HuH-7.5 (cell line): ENCODE results near the gene BRCA2.
"Not testable (repeated sequence)": the region's sequence is repeated elsewhere in the genome, so short reads cannot be mapped to it uniquely, and the experiment has no call there.

Source experiments
- DNase-seq: peaks from one replicate; pipeline ENCODE4 v3.0.0; 2011; ENCODE audit warnings: low spot score

Gene BRCA2

DNA sequence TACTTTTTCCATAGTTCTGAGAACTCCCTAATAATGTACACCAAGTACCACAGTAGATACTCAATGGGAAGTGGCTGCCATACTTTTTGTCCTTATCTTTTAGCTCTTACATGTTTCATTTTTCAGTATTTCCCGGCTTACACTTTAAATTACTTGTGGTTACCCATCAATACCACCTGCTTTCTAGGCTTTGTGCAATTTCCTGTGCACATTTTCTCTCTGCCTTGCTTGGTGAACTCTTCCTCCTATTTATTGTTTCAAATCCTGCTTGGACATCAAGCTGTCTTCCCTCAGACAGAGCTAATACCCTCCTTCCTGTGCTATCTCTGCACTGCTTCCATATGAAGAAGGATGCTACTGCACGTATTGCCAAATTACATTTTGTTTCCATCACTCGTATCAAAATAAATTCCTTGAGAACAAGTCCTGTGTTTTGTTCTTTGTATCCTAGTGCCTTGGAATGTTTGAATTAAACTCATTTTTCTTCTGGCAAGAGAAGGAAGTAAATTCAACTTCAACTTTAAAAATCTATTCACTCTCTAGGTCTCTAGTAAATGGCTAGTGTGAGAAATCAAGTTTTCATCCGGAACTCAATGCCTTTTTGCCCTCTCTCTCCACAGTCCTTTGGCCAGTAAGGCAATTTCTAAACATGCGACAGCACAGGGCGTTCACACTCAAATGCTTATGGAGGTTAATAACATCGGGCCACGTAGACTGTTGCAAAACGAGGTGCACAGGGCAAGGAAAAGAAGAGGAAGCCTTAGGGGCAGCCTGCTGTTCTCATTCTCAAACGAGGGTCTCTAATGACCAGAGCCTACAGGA lies 5.8 kb upstream of the BRCA2 start:
- DNase-seq, result no peak

DNA sequence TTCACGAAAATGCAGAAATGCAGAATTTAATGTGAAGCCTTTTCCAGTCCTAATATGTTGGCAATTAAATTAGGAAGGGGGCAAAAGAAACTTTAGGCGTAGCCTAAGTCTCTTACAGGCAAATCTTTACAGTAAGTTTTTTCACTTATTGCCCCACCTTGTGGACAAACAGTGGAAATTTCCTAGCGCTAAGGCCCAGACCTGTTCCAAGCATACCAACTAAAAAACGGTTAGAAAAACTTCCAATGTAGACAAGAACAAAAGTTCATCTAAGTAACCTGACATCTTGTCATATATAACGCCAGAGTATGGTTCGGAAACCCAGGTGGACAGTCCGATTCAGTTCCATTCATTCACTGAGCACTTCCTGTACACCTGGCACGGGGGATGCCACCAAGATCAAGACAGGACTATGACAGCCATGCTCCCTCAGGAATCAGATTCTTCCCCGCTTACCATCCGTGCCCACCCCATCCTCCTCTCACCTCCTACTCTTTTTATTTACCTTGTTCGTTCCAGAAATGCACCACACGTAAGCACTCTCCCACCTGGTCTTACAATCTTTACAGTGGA lies 5.1 kb upstream of the BRCA2 start:
- DNase-seq, result peak; percentile 29

- DNase-seq, result no peak
Observed at GRCh38 chr13:32311188-32311897, 4.0 kb upstream of the BRCA2 start.

DNA sequence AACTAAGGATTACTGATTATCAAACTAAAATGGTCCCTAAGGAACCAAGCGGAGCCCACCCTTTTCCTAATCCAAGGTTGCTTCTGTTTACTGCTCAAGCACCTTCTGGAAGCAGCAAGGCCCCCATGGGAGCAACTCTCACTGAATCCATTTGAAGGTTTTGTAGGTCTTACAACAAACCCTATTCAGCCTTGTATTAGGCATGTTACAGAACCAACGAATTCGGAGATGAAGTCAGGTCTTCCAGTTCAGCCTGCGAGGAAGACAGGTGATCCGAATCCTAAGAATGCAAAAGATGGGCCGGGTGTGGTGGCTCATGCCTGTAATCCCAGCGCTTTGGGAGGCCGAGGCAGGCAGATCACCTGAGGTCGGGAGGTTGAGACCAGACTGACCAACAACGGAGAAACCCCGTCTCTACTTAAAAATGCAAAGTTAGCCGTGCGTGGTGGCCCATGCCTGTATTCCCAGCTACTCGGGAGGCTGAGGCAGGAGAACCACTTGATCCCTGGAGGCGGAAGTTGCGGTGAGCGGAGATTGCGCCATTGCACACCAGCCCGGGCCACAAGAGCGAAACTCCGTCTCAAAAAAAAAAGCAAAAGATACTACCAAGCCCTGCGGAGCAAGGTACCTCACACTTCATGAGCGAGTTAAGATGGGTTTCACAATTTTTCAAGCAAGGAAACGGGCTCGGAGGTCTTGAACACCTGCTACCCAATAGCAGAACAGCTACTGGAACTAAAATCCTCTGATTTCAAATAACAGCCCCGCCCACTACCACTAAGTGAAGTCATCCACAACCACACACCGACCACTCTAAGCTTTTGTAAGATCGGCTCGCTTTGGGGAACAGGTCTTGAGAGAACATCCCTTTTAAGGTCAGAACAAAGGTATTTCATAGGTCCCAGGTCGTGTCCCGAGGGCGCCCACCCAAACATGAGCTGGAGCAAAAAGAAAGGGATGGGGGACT lies 754 bp upstream of the BRCA2 start:
- DNase-seq, result peak; percentile 25

DNA sequence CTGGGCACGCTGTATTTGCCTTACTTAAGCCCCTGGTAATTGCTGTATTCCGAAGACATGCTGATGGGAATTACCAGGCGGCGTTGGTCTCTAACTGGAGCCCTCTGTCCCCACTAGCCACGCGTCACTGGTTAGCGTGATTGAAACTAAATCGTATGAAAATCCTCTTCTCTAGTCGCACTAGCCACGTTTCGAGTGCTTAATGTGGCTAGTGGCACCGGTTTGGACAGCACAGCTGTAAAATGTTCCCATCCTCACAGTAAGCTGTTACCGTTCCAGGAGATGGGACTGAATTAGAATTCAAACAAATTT lies 676 bp downstream of the BRCA2 start:
- no peak for DNase-seq

- DNase-seq, result no peak
Observed at GRCh38 chr13:32316501-32316900, 1.2 kb downstream of the BRCA2 start.

DNA sequence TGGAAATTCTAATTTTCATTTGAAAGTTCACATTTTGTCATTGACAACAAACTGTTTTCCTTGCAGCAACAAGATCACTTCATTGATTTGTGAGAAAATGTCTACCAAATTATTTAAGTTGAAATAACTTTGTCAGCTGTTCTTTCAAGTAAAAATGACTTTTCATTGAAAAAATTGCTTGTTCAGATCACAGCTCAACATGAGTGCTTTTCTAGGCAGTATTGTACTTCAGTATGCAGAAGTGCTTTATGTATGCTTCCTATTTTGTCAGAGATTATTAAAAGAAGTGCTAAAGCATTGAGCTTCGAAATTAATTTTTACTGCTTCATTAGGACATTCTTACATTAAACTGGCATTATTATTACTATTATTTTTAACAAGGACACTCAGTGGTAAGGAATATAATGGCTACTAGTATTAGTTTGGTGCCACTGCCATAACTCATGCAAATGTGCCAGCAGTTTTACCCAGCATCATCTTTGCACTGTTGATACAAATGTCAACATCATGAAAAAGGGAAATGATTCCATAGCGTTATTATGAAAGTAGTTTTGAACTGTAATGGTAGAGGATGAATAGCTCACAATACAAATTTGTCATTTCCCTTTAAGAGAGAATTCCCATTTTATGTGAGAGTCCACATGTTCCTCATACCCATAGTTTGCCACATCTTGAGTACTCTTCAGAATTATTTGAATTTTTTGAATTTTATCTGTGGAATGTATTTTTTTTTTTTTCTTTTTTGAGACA lies 2.6 kb downstream of the BRCA2 start:
- no peak for DNase-seq

DNA sequence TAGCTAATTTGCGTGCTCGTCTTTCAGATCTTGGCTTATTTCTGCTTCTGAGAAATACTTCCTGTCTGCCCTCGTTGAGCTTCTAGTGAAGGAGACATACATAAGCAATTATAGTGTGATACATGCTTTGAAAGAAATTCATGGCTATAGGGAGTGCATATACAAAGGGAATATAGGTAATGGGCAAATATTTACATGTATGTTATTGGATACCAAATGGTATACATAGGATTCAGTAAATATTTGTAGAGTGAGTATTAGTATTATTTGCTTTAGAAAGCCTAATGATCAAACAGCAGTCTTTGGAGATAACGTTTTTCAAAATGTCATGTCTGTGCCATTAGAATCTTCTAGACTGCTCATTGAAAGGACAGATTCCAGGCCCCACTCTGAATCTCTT lies 5.2 kb downstream of the BRCA2 start:
- DNase-seq, result no peak

GRCh38 chr13:32323912-32324311 lies 8.6 kb downstream of the BRCA2 start:
- no peak for DNase-seq

DNA sequence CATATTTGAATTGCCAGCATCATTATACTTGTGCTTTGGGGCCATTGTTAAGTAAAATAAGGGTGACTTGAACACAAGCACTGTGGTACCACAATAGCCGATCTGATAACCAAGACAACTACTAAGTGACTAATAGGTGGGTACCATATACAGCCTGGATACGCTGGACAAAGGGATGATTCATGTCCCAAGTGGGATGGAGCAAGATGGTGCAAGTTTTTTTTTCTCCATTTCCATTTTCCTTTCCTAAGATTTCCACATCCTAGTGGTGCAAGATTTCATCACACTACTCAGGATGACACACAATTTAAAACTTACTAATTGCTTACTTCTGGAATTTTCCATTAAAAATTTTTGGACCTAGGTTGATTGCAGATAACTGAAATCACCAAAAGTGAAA lies 15.1 kb downstream of the BRCA2 start:
- DNase-seq, result no peak

- DNase-seq, result no peak
Observed at GRCh38 chr13:32334671-32335070, 19.4 kb downstream of the BRCA2 start.

DNA sequence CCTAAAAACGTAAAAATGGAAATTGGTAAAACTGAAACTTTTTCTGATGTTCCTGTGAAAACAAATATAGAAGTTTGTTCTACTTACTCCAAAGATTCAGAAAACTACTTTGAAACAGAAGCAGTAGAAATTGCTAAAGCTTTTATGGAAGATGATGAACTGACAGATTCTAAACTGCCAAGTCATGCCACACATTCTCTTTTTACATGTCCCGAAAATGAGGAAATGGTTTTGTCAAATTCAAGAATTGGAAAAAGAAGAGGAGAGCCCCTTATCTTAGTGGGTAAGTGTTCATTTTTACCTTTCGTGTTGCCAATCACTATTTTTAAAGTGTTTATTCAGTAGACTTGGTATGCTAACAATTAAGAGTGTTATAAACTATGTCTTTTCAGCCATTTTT lies 25.6 kb downstream of the BRCA2 start:
- DNase-seq, result no peak

DNA sequence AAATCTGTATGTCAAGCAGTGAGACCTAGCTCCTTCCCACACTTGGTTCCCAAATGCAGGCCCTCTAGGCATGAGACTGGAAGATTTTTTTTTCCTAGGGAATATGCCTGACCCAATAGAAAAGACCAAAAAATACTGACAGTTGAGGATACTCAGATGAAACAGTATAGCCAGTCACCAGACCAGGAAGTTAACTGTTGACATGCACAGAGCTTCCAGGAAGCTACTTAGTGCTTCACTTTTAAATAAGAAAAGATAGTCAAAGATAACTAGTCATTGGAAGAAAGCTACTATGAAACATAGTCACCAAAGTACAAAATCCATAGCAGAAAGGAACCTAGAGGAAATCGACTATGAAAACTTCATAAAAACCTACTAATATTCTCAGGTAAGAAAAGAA lies 32.3 kb downstream of the BRCA2 start:
- DNase-seq, result no peak

DNA sequence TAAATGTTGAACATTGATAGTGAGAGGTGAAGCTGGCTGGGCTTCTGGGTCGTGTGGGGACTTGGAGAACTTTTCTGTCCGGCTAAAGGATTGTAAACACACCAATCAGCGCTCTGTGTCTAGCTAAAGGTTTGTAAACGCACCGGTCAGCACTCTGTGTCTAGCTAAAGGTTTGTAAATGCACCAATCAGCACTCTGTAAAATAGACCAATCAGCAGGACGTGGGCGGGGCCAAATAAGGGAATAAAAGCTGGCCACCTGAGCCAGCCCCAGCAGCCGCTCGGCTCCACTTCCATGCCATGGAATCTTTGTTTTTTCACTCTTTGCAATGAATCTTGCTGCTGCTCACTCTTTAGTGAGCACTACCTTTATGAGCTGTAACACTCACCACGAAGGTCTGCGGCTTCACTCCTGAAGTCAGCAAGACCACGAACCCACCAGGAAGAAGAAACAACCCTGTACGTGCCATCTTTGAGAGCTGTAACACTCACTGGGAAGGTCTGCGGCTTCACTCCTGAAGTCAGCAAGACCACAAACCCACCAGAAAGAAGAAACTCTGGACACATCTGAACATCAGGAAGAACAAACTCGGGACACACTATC lies 35.6 kb downstream of the BRCA2 start:
- not testable (repeated sequence) for DNase-seq

- DNase-seq, result no peak
Observed at GRCh38 chr13:32354040-32354439, 38.7 kb downstream of the BRCA2 start.

GRCh38 chr13:32355935-32356334 lies 40.6 kb downstream of the BRCA2 start:
- DNase-seq, result not testable (repeated sequence)

- no peak for DNase-seq
Observed at GRCh38 chr13:32362574-32362973, 47.3 kb downstream of the BRCA2 start.

DNA sequence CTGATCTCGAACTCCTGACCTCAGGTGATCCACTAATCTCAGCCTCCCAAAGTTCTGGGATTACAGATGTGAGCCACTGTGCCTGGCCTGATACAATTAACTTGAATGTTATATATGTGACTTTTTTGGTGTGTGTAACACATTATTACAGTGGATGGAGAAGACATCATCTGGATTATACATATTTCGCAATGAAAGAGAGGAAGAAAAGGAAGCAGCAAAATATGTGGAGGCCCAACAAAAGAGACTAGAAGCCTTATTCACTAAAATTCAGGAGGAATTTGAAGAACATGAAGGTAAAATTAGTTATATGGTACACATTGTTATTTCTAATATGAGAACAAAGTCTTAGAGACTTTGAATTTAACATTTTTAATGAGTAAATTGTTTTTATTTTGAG lies 55.5 kb downstream of the BRCA2 start:
- DNase-seq, result no peak

DNA sequence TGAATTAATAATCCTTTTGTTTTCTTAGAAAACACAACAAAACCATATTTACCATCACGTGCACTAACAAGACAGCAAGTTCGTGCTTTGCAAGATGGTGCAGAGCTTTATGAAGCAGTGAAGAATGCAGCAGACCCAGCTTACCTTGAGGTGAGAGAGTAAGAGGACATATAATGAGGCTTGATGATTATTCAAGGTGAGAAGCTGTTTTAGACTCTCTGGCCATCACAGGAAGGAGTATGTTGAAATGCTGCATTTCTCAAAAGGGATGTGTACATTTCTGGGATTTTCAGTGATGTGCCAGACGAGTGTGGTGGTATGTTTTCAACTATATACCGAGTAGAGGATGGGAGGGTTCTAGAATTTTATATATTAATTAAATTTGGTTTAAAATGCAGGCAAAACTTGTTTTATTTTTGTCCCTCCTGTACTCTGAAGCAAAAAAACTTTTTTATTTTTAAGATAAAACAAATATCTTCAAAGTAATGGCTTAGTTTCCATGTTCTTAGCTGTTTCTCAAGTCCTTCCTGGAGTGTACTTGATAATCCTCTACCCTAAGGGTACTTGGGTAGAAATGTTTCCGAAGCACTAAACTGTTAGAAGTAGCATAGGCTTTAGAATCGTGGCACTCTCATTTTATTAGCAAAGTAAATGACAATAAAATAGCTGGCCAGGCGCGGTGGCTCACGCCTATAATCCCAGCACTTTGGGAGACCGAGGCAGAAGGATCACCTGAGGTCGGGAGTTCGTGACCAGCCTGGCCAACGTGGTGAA lies 61.5 kb downstream of the BRCA2 start:
- DNase-seq, result no peak

DNA sequence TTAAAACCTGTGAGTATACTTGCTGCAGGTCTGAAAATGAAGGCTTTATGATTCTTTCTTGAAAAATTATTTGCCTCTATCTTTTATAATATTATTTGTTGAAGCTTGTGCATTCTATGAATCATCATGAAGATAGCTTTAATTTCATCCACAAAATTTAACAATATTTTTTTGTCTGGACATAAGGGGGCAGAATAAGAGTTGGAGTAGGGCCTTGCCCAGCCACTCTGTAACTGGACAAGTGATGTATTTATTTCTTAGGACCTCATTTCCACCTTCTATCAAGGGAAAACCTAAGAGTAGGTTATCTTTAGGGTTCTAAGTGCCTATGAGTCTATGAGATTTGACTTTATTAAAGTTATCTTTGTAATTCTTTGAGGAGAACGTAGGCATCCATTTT lies 62.7 kb downstream of the BRCA2 start:
- DNase-seq, result no peak
